ENCODE measurements around the gene P3H2.

GRCh38 chr3:189978753-189979152 is 141.9 kb downstream of the P3H2 start:
- no peak for TF ChIP-seq CTCF (conservative IDR thresholded peaks at IDR 0.05; ENCODE audit: low read depth, low read length)
- no peak for TF ChIP-seq EZH2 (IDR thresholded peaks at IDR 0.05; ENCODE audit: borderline replicate concordance, low read depth, low read length, poor library complexity, severe bottlenecking)

Data from A673 (cell line).